PFSK-1 (cell line): ENCODE measurements around the gene GPC3.

ENCODE experiments used
- POLR2AphosphoS5 ChIP-seq: IDR thresholded peaks from 2 replicates; pipeline ENCODE4 v1.6.1; 2012; ENCODE audit warnings: low read depth, mild to moderate bottlenecking, control low read depth, low read length, moderate library complexity
- TAF1 ChIP-seq: IDR thresholded peaks from 2 replicates; pipeline ENCODE4 v1.6.1; 2012; ENCODE audit warnings: low read length, control low read depth, borderline replicate concordance; ENCODE audit not compliant: insufficient read depth

GRCh38 chrX:133926809-133927208 lies 58.6 kb downstream of the GPC3 start:
- TF ChIP-seq TAF1 (no peak), POLR2AphosphoS5 (no peak)
